Measurements from ENCODE around the gene HMGB2.
A peak's percentile ranks its signal among the peaks of the same experiment; 100 is the strongest.

DNA sequence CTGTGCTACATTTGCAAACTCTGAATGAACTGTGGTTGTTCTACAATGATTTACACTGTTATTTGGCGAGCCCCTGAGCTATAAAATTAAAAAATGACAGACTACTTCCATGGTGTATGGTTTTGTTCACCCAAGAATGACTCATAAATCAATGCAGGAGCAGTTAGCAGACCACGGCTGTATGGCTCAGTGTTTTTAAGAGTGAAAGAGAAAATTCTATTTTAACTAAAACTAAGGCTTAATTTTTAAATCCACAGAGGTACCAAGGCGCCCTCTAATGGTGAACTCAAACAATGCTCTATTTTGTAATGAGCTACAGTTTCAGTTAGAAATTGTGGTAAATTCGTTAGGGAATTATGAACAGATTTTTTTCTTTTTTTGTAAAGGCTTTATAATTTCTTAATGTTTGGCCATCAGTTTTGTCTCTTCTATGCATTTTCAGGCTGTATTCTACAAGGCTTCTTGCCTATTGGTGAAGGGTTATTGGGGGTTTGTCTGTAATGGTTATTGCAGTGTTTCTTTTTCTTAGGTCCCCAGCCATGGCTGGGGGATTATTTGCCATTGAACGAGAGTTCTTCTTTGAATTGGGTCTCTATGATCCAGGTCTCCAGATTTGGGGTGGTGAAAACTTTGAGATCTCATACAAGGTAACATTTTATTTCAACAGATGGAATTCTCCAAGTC lies 32.5 kb downstream of the HMGB2 start:
- peak; percentile 66; the same call in 1 of the 2 replicates for TF ChIP-seq CTCF (IDR thresholded peaks at IDR 0.05)
- no peak for TF ChIP-seq REST (IDR thresholded peaks at IDR 0.05; ENCODE audit: insufficient read depth in 1 of 2, low read depth in 2 of 2, low read length in 1 of 2)
- no peak for TF ChIP-seq POLR2AphosphoS5 (IDR thresholded peaks at IDR 0.05; ENCODE audit: low read depth, low read length)

All from Panc1 (cell line).